ENCODE data around the gene IBA57. TPM values are rescaled to one million over a fixed set of nuclear protein-coding genes. Genes with fewer than 3 reads are reported as not detected.

IBA57 gene
- total and polyA plus RNA-seq, 3 donors from 2014 or later, result 16.0 to 23.2 (median 21.0) TPM

- intact Hi-C loops (cut with DNase I; ENCODE audit: low total_unique reads), result no loop called here
- H3K4me1 ChIP-seq, result peaks cover 21% of the 10 kb centered on the region
- H3K4me3 ChIP-seq, result no peak overlapping the region
- H3K36me3 ChIP-seq (ENCODE audit: low read depth, missing control alignments), result no peaks in the 10 kb centered on the region
- H3K9me3 ChIP-seq, result no peaks in the 10 kb centered on the region
- WGBS, 2 donors, result 97% methylated on average over 7 of the region's 7 CpGs
- no peak for TF ChIP-seq POLR2A (IDR thresholded peaks at IDR 0.05)
- TF ChIP-seq, protein P1, sequence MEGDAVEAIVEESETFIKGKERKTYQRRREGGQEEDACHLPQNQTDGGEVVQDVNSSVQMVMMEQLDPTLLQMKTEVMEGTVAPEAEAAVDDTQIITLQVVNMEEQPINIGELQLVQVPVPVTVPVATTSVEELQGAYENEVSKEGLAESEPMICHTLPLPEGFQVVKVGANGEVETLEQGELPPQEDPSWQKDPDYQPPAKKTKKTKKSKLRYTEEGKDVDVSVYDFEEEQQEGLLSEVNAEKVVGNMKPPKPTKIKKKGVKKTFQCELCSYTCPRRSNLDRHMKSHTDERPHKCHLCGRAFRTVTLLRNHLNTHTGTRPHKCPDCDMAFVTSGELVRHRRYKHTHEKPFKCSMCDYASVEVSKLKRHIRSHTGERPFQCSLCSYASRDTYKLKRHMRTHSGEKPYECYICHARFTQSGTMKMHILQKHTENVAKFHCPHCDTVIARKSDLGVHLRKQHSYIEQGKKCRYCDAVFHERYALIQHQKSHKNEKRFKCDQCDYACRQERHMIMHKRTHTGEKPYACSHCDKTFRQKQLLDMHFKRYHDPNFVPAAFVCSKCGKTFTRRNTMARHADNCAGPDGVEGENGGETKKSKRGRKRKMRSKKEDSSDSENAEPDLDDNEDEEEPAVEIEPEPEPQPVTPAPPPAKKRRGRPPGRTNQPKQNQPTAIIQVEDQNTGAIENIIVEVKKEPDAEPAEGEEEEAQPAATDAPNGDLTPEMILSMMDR (IDR thresholded peaks at IDR 0.05), result no peak
- H3K27ac ChIP-seq, result no peak overlapping the region
- DNase-seq, result no peak
- no peaks in the 10 kb centered on the region for H3K27me3 ChIP-seq
These were observed 15.5 kb downstream of the IBA57 start for GRCh38 chr1:228180959-228181644.

- DNase-seq, result no peak
- Histone ChIP-seq H3K4me1 (peaks cover 16% of the 10 kb centered on the region), H3K27ac (no peak overlapping the region), H3K4me3 (no peak overlapping the region), H3K27me3 (no peaks in the 10 kb centered on the region), H3K9me3 (no peaks in the 10 kb centered on the region), H3K36me3 (ENCODE audit: low read depth, missing control alignments) (no peaks in the 10 kb centered on the region)
- WGBS, 2 donors, result 94 to 95% methylated on average over 9 of the region's 9 CpGs
- TF ChIP-seq, protein P1 (IDR thresholded peaks at IDR 0.05), result no peak
- TF ChIP-seq POLR2A (IDR thresholded peaks at IDR 0.05), result no peak
- intact Hi-C loops (cut with DNase I; ENCODE audit: low total_unique reads), result no loop called here
These were observed 16.0 kb downstream of the IBA57 start for GRCh38 chr1:228181645-228182034.

- no peak overlapping the region for H3K27ac ChIP-seq
- peaks cover 12% of the 10 kb centered on the region for H3K4me1 ChIP-seq
- intact Hi-C loops (cut with DNase I; ENCODE audit: low total_unique reads), result no loop called here
- H3K27me3 ChIP-seq, result no peaks in the 10 kb centered on the region
- H3K36me3 ChIP-seq (ENCODE audit: low read depth, missing control alignments), result no peaks in the 10 kb centered on the region
- DNase-seq, result no peak
- TF ChIP-seq, protein P1 (IDR thresholded peaks at IDR 0.05), result no peak
- TF ChIP-seq POLR2A (IDR thresholded peaks at IDR 0.05), result no peak
- no peaks in the 10 kb centered on the region for H3K9me3 ChIP-seq
- no peak overlapping the region for H3K4me3 ChIP-seq
- 89 to 93% methylated on average over 23 to 29 of the region's 32 CpGs for WGBS, 2 donors
These were observed 16.9 kb downstream of the IBA57 start for GRCh38 chr1:228182296-228183030.

GRCh38 chr1:228184152-228184551 is 18.5 kb downstream of the IBA57 start:
- no peak for TF ChIP-seq POLR2A (IDR thresholded peaks at IDR 0.05)
- TF ChIP-seq, protein P1 (IDR thresholded peaks at IDR 0.05), result no peak
- no peaks in the 10 kb centered on the region for H3K36me3 ChIP-seq (ENCODE audit: low read depth, missing control alignments)
- intact Hi-C loops (cut with DNase I; ENCODE audit: low total_unique reads), result no loop called here
- peaks cover 2% of the 10 kb centered on the region for H3K4me1 ChIP-seq
- no peak overlapping the region for H3K4me3 ChIP-seq
- no peak overlapping the region for H3K27ac ChIP-seq
- WGBS, 2 donors, result 80% methylated on average over 7 of the region's 7 CpGs
- DNase-seq, result no peak
- H3K9me3 ChIP-seq, result no peaks in the 10 kb centered on the region
- no peaks in the 10 kb centered on the region for H3K27me3 ChIP-seq
